SK-N-SH treated with all-trans-retinoic acid at 6 μM for 48 hours (cell line): ENCODE data around the gene MCM8.

Experiments
- ATAC-seq: fragments of 200-7000 bp; cut with Tn5 transposase; 3 replicates; pipeline ENCODE4 v1.9.1; 2020; ENCODE audit warnings: mild to moderate bottlenecking, moderate library complexity
- ARNTL ChIP-seq: fragments of 450-650 bp; formaldehyde crosslinking; IDR thresholded peaks from 2 replicates; pipeline ENCODE4 v1.5.0; 2020; ENCODE audit warnings: low read depth, mild to moderate bottlenecking, moderate library complexity, borderline replicate concordance
- BACH2 ChIP-seq: fragments of 250-450 bp; sonication (Bioruptor Pico); IDR thresholded peaks from 2 replicates; pipeline ENCODE4 v1.9.0; 2021; ENCODE audit warnings: mild to moderate bottlenecking, borderline replicate concordance
- CREB5 ChIP-seq: fragments of 250-450 bp; sonication (Bioruptor Pico); IDR thresholded peaks from 2 replicates; pipeline ENCODE4 v1.5.1; 2020; ENCODE audit warnings: low read depth, mild to moderate bottlenecking, moderate library complexity
- CSDC2 ChIP-seq: fragments of 250-450 bp; sonication (Bioruptor Pico); IDR thresholded peaks from 2 replicates; pipeline ENCODE4 v1.5.0; 2020; ENCODE audit warnings: mild to moderate bottlenecking, moderate library complexity
- GLIS3 ChIP-seq: fragments of 250-450 bp; sonication (Bioruptor Pico); IDR thresholded peaks from 2 replicates; pipeline ENCODE4 v1.5.0; 2020; ENCODE audit warnings: mild to moderate bottlenecking, moderate library complexity
- ISL1 ChIP-seq: fragments of 250-450 bp; sonication (Bioruptor Pico); IDR thresholded peaks from 2 replicates; pipeline ENCODE4 v2.1.2; 2022; ENCODE audit warnings: mild to moderate bottlenecking, moderate library complexity
- OSR1 ChIP-seq: fragments of 250-450 bp; sonication (Bioruptor Pico); IDR thresholded peaks from 2 replicates; pipeline ENCODE4 v1.8.0; 2022; ENCODE audit warnings: moderate library complexity, mild to moderate bottlenecking, inconsistent platforms
- POU6F1 ChIP-seq: fragments of 250-450 bp; sonication (Bioruptor Pico); IDR thresholded peaks from 2 replicates; pipeline ENCODE4 v1.8.0; 2021; ENCODE audit warnings: low read depth, mild to moderate bottlenecking, moderate library complexity, borderline replicate concordance
- PPARA ChIP-seq: fragments of 250-450 bp; sonication (Bioruptor Pico); IDR thresholded peaks from 2 replicates; pipeline ENCODE4 v1.5.0; 2020; ENCODE audit warnings: mild to moderate bottlenecking, borderline replicate concordance
- RARB ChIP-seq: fragments of 250-450 bp; sonication (Bioruptor Pico); IDR thresholded peaks from 2 replicates; pipeline ENCODE4 v1.8.0; 2021; ENCODE audit warnings: mild to moderate bottlenecking, moderate library complexity
- SNAI2 ChIP-seq: fragments of 250-450 bp; sonication (Bioruptor Pico); IDR thresholded peaks from 2 replicates; pipeline ENCODE4 v1.5.0; 2020; ENCODE audit warnings: mild to moderate bottlenecking, moderate library complexity
- TCF4 ChIP-seq: fragments of 250-450 bp; sonication (Bioruptor Pico); IDR thresholded peaks from 2 replicates; pipeline ENCODE4 v1.8.0; 2021; ENCODE audit warnings: mild to moderate bottlenecking, moderate library complexity, borderline replicate concordance
- TOX ChIP-seq: fragments of 250-450 bp; sonication (Bioruptor Pico); IDR thresholded peaks from 2 replicates; pipeline ENCODE4 v1.8.0; 2021; ENCODE audit warnings: mild to moderate bottlenecking, moderate library complexity, borderline replicate concordance
- ZC3H10 ChIP-seq: fragments of 250-450 bp; sonication (Bioruptor Pico); IDR thresholded peaks from 2 replicates; pipeline ENCODE4 v1.5.1; 2021; ENCODE audit warnings: mild to moderate bottlenecking, moderate library complexity
- ZFP3 ChIP-seq: fragments of 250-450 bp; sonication (Bioruptor Pico); IDR thresholded peaks from 2 replicates; pipeline ENCODE4 v1.5.0; 2020; ENCODE audit warnings: mild to moderate bottlenecking, moderate library complexity
- ZFP30 ChIP-seq: fragments of 450-650 bp; formaldehyde crosslinking; IDR thresholded peaks from 2 replicates; pipeline ENCODE4 v1.5.0; 2022; ENCODE audit warnings: mild to moderate bottlenecking, moderate library complexity
- ZNF565 ChIP-seq: fragments of 450-650 bp; formaldehyde crosslinking; conservative IDR thresholded peaks from 2 replicates; pipeline ENCODE4 v1.5.0; 2020; ENCODE audit warnings: low read depth, mild to moderate bottlenecking, moderate library complexity
- ZNF70 ChIP-seq: fragments of 450-650 bp; formaldehyde crosslinking; IDR thresholded peaks from 2 replicates; pipeline ENCODE4 v1.5.0; 2020; ENCODE audit warnings: mild to moderate bottlenecking, moderate library complexity
- ZNF8 ChIP-seq: fragments of 450-650 bp; formaldehyde crosslinking; IDR thresholded peaks from 2 replicates; pipeline ENCODE4 v1.5.0; 2020; ENCODE audit warnings: mild to moderate bottlenecking, moderate library complexity
- TF ChIP-seq, protein P1 (sequence below): fragments of 250-450 bp; sonication (Bioruptor Pico); IDR thresholded peaks from 2 replicates; pipeline ENCODE4 v1.8.0; 2020; ENCODE audit warnings: mild to moderate bottlenecking, moderate library complexity, borderline replicate concordance
- TF ChIP-seq, protein P2 (sequence below): fragments of 250-450 bp; sonication (Bioruptor Pico); IDR thresholded peaks from 2 replicates; pipeline ENCODE4 v1.5.1; 2021; ENCODE audit warnings: mild to moderate bottlenecking, moderate library complexity

MCM8 gene

DNA sequence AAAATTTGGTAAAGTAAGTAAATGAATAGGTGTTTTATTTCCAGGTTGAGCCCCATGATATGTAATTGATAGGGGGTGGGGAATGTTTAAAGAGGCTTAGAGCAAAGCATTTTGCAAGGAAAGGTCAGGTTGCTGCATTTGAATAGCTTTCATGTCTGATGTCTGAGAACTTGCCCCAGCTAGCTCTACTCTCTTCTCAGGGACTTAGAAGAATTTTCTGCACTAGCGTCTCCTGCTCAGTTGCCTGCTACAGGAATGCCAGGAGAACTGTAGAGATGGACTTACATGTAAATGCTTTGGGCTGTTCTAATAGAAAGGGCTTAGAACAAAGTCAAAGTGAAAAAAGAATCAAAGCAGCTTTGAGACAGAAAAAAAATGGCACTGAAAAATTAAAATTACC, 35.6 kb upstream of the MCM8 start:
- TF ChIP-seq ZFP30 (CRISPR knock-in tag), result no peak
- TF ChIP-seq, all 23 proteins: peak for 0
- no peak for ATAC-seq

- peak; percentile 89 for ATAC-seq
- TF ChIP-seq ZFP30 (CRISPR knock-in tag) (no peak), TOX (CRISPR knock-in tag) (no peak), ARNTL (no peak), RARB (CRISPR knock-in tag) (no peak), SNAI2 (no peak), ISL1 (CRISPR knock-in tag) (no peak), GLIS3 (CRISPR knock-in tag) (no peak), ZC3H10 (CRISPR knock-in tag) (no peak)
- TF ChIP-seq, protein P1, sequence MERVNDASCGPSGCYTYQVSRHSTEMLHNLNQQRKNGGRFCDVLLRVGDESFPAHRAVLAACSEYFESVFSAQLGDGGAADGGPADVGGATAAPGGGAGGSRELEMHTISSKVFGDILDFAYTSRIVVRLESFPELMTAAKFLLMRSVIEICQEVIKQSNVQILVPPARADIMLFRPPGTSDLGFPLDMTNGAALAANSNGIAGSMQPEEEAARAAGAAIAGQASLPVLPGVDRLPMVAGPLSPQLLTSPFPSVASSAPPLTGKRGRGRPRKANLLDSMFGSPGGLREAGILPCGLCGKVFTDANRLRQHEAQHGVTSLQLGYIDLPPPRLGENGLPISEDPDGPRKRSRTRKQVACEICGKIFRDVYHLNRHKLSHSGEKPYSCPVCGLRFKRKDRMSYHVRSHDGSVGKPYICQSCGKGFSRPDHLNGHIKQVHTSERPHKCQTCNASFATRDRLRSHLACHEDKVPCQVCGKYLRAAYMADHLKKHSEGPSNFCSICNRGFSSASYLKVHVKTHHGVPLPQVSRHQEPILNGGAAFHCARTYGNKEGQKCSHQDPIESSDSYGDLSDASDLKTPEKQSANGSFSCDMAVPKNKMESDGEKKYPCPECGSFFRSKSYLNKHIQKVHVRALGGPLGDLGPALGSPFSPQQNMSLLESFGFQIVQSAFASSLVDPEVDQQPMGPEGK (CRISPR knock-in tag), result no peak
Observed at GRCh38 chr20:5918856-5919625, 31.4 kb upstream of the MCM8 start.

GRCh38 chr20:5919626-5920544, 30.6 kb upstream of the MCM8 start:
- peak; percentile 44 for ATAC-seq
- TF ChIP-seq ZFP30 (CRISPR knock-in tag) (no peak), ZNF70 (CRISPR knock-in tag) (no peak), TCF4 (no peak), PPARA (CRISPR knock-in tag) (no peak), ISL1 (CRISPR knock-in tag) (no peak), RARB (CRISPR knock-in tag) (no peak), BACH2 (no peak), ZNF565 (no peak), ARNTL (no peak), TOX (CRISPR knock-in tag) (no peak), CREB5 (CRISPR knock-in tag) (no peak), OSR1 (CRISPR knock-in tag) (no peak), CSDC2 (no peak), ZFP3 (CRISPR knock-in tag) (no peak), ZNF8 (no peak), GLIS3 (CRISPR knock-in tag) (no peak), POU6F1 (no peak)
- TF ChIP-seq, protein P2, sequence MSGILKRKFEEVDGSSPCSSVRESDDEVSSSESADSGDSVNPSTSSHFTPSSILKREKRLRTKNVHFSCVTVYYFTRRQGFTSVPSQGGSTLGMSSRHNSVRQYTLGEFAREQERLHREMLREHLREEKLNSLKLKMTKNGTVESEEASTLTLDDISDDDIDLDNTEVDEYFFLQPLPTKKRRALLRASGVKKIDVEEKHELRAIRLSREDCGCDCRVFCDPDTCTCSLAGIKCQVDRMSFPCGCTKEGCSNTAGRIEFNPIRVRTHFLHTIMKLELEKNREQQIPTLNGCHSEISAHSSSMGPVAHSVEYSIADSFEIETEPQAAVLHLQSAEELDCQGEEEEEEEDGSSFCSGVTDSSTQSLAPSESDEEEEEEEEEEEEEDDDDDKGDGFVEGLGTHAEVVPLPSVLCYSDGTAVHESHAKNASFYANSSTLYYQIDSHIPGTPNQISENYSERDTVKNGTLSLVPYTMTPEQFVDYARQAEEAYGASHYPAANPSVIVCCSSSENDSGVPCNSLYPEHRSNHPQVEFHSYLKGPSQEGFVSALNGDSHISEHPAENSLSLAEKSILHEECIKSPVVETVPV (CRISPR knock-in tag), result no peak

GRCh38 chr20:5920581-5920980, 29.9 kb upstream of the MCM8 start:
- ATAC-seq, result no peak
- TF ChIP-seq GLIS3 (CRISPR knock-in tag) (no peak), RARB (CRISPR knock-in tag) (no peak), TOX (CRISPR knock-in tag) (no peak), CREB5 (CRISPR knock-in tag) (no peak), ZFP30 (CRISPR knock-in tag) (no peak), BACH2 (no peak), ARNTL (no peak), ZNF8 (no peak), TCF4 (no peak), ZC3H10 (CRISPR knock-in tag) (no peak), OSR1 (CRISPR knock-in tag) (no peak)
- TF ChIP-seq, protein P1 (CRISPR knock-in tag), result no peak
